ENCODE results near the gene TOP2B. TPM values are rescaled to one million over a fixed set of nuclear protein-coding genes. Genes with fewer than 3 reads are reported as not detected.

Gene TOP2B
- total RNA-seq, 3 donors from 2014 or later = 71.2 to 73.2 (median 71.7) TPM

DNA sequence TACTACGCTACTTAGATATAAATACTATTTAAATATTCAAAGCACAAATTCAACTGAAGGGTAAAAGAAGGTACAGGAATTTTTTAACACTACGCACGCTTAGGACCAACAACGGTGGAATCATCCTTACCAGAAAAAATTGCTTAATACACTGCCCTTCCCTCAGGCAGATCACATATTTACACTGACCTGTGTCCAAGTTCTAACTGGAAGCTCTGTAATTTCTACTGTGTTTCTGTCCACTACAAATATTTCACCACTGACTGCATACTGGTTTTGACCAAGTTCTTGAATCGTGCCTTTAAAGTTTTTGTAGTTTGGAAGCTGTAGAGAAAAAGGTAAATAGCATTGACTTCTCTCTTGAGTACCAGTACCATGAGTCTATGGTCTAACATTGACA lies 44.2 kb downstream of the TOP2B start:
- Mint-ChIP-seq H3K9me3 (no peaks in the 10 kb centered on the region), H3K27me3 (ENCODE audit: low read depth) (no peaks in the 10 kb centered on the region), H3K36me3 (ENCODE audit: insufficient read depth) (peaks cover 40% of the 10 kb centered on the region), H3K4me3 (no peak overlapping the region), H3K4me1 (ENCODE audit: low read depth) (peaks cover 5% of the 10 kb centered on the region)
- ATAC-seq (no peak), DNase-seq (no peak)

DNA sequence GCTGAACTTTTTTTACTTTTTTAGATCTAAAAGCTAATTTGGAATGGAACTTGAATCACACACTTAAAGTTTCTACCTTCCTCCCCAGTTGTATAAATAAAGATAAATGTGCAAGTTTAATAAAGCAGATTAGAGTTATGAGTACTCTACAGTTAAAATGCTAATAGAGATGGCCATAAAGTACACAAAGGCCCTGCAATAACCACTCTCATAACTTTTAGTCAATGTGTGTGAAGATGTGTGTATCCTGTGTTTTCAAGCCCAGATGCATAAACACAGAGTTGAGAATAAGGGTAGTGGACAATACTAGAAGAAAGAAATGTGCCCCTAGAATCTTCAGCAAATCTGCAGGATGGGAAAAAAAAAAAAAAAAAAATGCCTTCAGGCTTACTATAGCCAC lies 45.3 kb downstream of the TOP2B start:
- no peak for ATAC-seq
- DNase-seq = no peak
- Mint-ChIP-seq H3K4me1 (ENCODE audit: low read depth) (peaks cover 5% of the 10 kb centered on the region), H3K9me3 (no peaks in the 10 kb centered on the region), H3K36me3 (ENCODE audit: insufficient read depth) (peaks cover 39% of the 10 kb centered on the region), H3K4me3 (no peak overlapping the region), H3K27me3 (ENCODE audit: low read depth) (no peaks in the 10 kb centered on the region)

DNA sequence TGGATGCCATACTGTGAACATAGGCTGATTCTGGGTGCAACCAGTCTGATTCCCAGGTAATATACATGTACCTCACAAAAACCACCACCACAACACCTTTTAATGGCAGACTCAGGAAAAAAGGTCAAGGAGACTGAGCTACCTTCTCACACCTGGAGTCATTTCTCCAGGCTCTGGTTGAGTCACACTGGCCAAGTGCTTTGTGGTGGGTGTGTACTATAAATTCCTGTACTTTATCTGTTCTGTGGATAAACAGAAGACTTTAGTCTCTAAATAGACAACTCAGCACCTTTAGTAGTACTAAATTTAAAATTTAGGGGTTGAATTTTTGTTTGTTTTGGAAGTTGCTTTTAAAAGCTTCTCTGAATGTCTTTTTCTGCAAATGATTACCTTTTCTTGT lies 46.7 kb downstream of the TOP2B start:
- H3K36me3 Mint-ChIP-seq (ENCODE audit: insufficient read depth) = peaks cover 30% of the 10 kb centered on the region
- ATAC-seq (no peak), DNase-seq (no peak)
- H3K4me3 Mint-ChIP-seq = no peak overlapping the region
- H3K4me1 Mint-ChIP-seq (ENCODE audit: low read depth) = peaks cover 5% of the 10 kb centered on the region
- no peaks in the 10 kb centered on the region for H3K27me3 Mint-ChIP-seq (ENCODE audit: low read depth)
- no peaks in the 10 kb centered on the region for H3K9me3 Mint-ChIP-seq

DNA sequence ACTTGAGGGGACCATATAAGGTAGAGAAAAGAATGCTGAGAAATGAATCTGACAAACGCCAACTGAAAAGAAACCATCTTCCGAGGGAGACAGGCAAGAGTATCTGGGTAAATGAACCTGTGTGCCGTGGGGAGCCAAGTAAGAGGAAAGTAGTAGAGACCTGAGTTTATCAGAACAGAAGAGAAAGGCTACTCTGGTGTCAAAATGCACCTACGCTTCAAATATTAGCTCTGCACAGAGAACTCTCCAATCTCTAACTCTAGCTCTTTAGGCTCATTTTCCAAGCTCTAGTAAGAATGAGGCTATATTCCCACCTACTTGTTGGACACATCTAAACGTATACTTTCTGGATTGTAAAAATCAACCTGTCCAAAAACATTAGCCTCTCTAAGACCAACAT lies 53.5 kb downstream of the TOP2B start:
- no peak for DNase-seq
- Mint-ChIP-seq H3K4me1 (ENCODE audit: low read depth) (no peaks in the 10 kb centered on the region), H3K4me3 (no peak overlapping the region), H3K36me3 (ENCODE audit: insufficient read depth) (peaks cover 28% of the 10 kb centered on the region), H3K9me3 (no peaks in the 10 kb centered on the region), H3K27me3 (ENCODE audit: low read depth) (no peaks in the 10 kb centered on the region)
- ATAC-seq = no peak

DNA sequence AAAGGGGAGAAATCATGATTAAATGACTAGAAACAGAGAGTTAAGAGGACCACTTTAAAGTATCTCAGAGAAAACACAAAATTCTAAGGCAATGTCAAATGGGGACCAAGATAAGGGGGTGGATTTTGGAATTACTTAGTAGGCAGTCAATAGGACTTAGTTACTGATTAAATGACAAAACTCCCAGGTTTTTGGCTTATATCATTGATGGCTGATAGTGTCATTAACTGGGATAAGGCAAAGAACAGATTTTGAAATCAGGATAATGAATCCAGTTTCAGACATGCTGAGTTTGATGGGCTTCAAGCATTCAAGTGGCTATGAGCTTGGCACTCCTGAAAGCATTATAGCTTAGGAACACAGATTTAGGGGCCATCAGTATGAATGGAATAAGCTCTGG lies 53.9 kb downstream of the TOP2B start:
- ATAC-seq = no peak
- DNase-seq = no peak
- H3K9me3 Mint-ChIP-seq = no peaks in the 10 kb centered on the region
- no peaks in the 10 kb centered on the region for H3K27me3 Mint-ChIP-seq (ENCODE audit: low read depth)
- H3K4me3 Mint-ChIP-seq = no peak overlapping the region
- H3K36me3 Mint-ChIP-seq (ENCODE audit: insufficient read depth) = peaks cover 30% of the 10 kb centered on the region
- no peaks in the 10 kb centered on the region for H3K4me1 Mint-ChIP-seq (ENCODE audit: low read depth)

DNA sequence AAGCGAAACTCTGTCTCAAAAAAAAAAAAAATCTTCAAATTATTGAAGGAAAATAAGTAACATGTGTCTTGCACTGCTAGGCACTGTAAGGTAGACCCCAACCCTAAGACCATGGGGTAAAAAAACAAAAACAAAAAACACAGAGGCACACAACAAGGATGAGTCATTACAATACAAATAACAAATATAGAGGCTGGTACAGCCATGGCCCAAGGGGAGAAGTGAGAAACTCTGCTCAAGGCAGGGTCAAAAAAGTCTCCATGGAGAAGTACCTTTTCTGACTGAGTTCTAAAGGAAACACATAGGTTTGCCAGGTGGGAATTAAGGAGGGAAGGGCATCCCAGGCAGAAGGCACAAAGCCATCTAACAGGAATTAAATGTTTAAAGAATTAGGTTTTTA lies 54.5 kb downstream of the TOP2B start:
- peaks cover 33% of the 10 kb centered on the region for H3K36me3 Mint-ChIP-seq (ENCODE audit: insufficient read depth)
- ATAC-seq = no peak
- no peak overlapping the region for H3K4me3 Mint-ChIP-seq
- no peak for DNase-seq
- H3K27me3 Mint-ChIP-seq (ENCODE audit: low read depth) = no peaks in the 10 kb centered on the region
- H3K4me1 Mint-ChIP-seq (ENCODE audit: low read depth) = no peaks in the 10 kb centered on the region
- no peaks in the 10 kb centered on the region for H3K9me3 Mint-ChIP-seq

DNA sequence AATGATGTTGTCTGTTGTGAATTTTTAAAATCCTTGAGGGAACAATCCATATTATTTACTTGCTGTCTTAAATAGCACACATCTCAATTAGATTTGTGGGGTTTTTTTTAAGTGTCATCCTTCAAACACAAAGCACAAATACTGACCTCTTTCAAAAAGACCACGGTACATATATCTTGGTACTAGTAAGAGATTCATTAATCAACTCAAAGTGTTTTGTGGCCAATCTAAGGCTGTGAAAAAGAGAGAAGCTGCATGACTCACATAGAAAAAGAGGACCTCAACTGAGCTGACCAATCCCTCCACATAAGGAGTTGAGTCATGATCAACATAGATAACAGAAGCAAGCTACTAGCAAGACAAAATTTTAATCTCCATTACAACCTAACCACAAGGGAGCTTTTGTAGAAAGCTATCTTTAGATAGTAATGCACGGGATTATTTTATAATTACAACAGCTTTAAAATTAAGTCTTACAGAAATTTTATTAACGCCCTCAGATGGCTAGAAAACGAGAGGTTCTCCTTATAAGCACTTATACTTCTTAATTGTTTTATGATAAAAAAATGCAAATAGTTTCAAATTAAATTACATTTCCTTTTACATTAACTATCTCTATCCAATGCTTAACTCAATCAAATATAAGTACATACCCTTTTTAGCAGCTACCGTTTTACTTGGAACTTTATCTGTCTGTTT lies 60.5 kb downstream of the TOP2B start:
- Mint-ChIP-seq H3K4me1 (ENCODE audit: low read depth) (no peaks in the 10 kb centered on the region), H3K27me3 (ENCODE audit: low read depth) (no peaks in the 10 kb centered on the region), H3K36me3 (ENCODE audit: insufficient read depth) (peaks cover 28% of the 10 kb centered on the region), H3K9me3 (no peaks in the 10 kb centered on the region), H3K4me3 (no peak overlapping the region)
- ATAC-seq = peak; percentile 30 to 41
- no peak for DNase-seq

DNA sequence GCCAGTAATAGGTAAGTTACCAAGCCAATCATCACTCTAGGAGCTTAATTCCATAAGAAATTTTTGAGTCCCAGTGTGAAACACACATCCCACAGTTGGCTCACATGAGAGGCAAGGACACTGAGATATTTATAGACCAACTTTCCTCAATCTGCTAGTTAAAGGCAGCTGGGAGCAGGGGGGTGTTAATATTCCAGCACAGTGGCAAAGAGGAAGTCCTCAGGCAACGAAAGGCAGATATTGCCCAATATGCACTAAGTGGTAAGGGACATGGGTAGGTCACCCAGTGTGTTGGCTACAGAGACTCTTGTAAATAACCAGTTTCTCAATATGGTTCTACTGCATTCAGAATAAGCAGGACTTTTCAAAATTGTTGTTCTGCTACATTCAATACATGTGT lies 61.0 kb downstream of the TOP2B start:
- peaks cover 31% of the 10 kb centered on the region for H3K36me3 Mint-ChIP-seq (ENCODE audit: insufficient read depth)
- DNase-seq (no peak), ATAC-seq (no peak)
- no peaks in the 10 kb centered on the region for H3K9me3 Mint-ChIP-seq
- H3K4me3 Mint-ChIP-seq = no peak overlapping the region
- no peaks in the 10 kb centered on the region for H3K4me1 Mint-ChIP-seq (ENCODE audit: low read depth)
- H3K27me3 Mint-ChIP-seq (ENCODE audit: low read depth) = no peaks in the 10 kb centered on the region

DNA sequence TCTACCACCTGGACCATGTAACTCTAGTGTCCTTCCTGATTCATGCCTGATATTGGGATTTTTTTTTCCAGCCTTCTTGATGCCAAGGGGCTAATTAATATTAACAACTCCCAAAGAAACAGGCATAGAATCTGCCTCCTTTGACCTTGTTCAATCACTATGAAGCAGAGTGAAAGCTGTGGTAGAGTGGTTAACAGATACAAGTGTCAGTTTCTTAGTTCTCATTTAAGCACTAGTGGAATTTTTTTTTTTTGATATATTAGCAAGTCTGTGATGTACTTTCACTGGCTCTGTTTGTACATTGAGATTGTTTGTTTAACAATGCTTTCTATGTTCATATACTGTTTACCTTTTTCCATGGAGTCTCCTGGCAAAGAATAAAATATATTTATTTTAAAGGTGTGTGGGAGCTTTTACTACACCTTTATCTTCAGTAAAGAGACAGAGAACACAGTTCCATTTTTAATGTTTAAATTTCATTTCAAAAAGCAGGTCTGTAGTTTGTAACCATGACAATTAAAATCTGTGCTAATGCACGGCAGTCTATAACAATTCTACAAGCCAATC lies 67.1 kb downstream of the TOP2B start:
- Mint-ChIP-seq H3K27me3 (ENCODE audit: low read depth) (no peaks in the 10 kb centered on the region), H3K9me3 (no peaks in the 10 kb centered on the region), H3K4me1 (ENCODE audit: low read depth) (peaks cover 4% of the 10 kb centered on the region), H3K4me3 (no peak overlapping the region), H3K36me3 (ENCODE audit: insufficient read depth) (peaks cover 13% of the 10 kb centered on the region)
- ATAC-seq (no peak), DNase-seq (no peak)

DNA sequence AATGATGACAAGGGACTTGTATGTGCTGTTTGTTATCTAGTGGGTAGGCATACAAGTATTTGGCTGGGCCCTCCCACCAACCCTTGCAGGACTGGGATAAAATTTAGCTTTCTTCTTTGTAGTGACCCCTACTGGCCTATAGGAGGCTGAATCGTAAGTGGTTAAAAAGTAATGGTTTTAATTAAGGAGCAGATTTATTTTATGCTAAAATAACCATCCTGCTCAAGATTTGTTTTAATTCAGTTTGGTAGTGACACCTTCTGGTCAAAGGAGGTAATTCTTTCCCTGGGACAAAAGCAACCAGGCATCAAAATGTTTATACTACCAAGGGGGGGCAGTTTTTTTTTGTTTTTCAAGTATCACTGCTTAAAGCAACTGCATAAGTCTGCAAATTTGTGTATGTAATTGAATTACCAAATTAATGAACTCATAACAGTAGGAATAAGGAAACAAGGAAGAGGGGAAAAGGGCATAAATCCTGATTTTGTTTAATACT lies 70.7 kb downstream of the TOP2B start:
- ATAC-seq = peak; percentile 41 to 44
- no peak overlapping the region for H3K4me3 Mint-ChIP-seq
- H3K4me1 Mint-ChIP-seq (ENCODE audit: low read depth) = peaks cover 4% of the 10 kb centered on the region

DNA sequence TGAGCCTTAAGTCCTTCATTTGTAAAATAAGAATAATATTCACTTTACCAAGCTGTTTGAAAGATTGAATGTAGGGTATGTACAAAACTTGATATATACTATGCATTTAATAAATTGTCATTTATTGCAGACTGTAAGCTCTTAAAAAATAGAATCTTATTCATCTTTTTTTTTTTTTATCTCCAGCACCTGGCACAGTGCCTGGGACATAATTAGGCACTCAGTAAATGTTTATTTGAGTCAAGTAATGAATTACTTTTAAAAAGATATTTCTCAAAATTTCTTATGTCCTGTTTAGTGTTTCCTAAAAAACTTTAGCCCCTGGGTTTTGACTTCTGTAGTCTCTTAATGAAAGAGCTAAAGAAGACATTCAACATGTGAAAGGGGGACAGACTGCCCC lies 71.7 kb downstream of the TOP2B start:
- H3K4me3 Mint-ChIP-seq = no peak overlapping the region

More for the DNA sequence above, 70.7 kb downstream of the TOP2B start:
- peaks cover 7% of the 10 kb centered on the region for H3K36me3 Mint-ChIP-seq (ENCODE audit: insufficient read depth)
- no peak for DNase-seq
- H3K9me3 Mint-ChIP-seq = no peaks in the 10 kb centered on the region
- no peaks in the 10 kb centered on the region for H3K27me3 Mint-ChIP-seq (ENCODE audit: low read depth)

DNA sequence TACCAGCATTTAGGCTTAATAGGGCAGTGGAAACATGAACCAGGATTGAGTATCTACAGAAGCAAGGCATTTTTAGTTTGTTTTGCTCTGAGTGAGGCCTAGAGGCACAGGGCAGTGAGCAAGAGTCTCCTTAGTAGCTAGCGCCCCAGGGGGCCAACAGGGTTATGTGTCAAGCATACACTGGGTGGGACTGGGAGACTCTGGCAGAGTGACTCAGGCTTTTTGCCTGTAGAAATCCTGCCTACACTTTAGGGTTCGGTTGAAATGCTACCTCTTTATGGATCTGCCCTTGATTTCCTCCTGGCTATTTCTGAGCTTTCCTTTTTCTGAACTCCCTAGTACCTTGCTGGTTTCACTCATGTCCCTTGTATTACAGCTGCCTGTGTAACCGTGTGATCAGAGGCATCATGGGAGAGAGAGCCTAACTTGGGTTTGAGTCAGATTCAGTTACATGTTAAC lies 72.2 kb downstream of the TOP2B start:
- DNase-seq (no peak), ATAC-seq (peak; percentile 18 to 60)
- H3K4me1 Mint-ChIP-seq (ENCODE audit: low read depth) = peaks cover 4% of the 10 kb centered on the region
- no peaks in the 10 kb centered on the region for H3K27me3 Mint-ChIP-seq (ENCODE audit: low read depth)
- H3K36me3 Mint-ChIP-seq (ENCODE audit: insufficient read depth) = no peaks in the 10 kb centered on the region
- H3K4me3 Mint-ChIP-seq = no peak overlapping the region
- no peaks in the 10 kb centered on the region for H3K9me3 Mint-ChIP-seq

More for the DNA sequence above, 71.7 kb downstream of the TOP2B start:
- peaks cover 4% of the 10 kb centered on the region for H3K4me1 Mint-ChIP-seq (ENCODE audit: low read depth)
- no peaks in the 10 kb centered on the region for H3K27me3 Mint-ChIP-seq (ENCODE audit: low read depth)
- peaks cover 2% of the 10 kb centered on the region for H3K36me3 Mint-ChIP-seq (ENCODE audit: insufficient read depth)
- DNase-seq (no peak), ATAC-seq (no peak)
- H3K9me3 Mint-ChIP-seq = no peaks in the 10 kb centered on the region

DNA sequence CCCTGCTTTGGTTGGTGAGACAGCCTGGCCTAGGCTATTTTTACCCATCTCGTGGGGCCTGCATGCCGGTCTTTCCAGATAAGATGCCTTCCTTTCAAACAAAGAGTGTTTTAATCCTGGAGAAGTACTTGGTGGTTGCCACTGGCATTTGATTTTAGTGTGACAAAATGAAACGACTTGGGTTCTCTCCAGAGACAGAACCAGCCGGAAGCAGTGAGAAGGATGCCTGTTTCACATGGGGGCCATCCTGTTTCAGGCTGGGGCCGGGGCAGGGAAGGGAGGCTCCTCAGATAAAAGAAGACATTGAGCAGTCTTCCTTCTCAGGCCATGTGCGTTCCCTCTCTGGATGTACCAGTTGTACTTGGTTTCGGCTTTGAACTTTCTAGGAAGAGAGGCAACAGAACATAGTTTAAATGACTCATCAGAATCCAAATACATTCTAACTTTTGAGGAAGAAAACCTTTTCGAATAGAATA lies 74.9 kb downstream of the TOP2B start:
- no peak overlapping the region for H3K4me3 Mint-ChIP-seq
- peaks cover 2% of the 10 kb centered on the region for H3K27me3 Mint-ChIP-seq (ENCODE audit: low read depth)
- ATAC-seq = no peak
- no peaks in the 10 kb centered on the region for H3K9me3 Mint-ChIP-seq
- peaks cover 4% of the 10 kb centered on the region for H3K4me1 Mint-ChIP-seq (ENCODE audit: low read depth)
- no peak for DNase-seq
- no peaks in the 10 kb centered on the region for H3K36me3 Mint-ChIP-seq (ENCODE audit: insufficient read depth)

DNA sequence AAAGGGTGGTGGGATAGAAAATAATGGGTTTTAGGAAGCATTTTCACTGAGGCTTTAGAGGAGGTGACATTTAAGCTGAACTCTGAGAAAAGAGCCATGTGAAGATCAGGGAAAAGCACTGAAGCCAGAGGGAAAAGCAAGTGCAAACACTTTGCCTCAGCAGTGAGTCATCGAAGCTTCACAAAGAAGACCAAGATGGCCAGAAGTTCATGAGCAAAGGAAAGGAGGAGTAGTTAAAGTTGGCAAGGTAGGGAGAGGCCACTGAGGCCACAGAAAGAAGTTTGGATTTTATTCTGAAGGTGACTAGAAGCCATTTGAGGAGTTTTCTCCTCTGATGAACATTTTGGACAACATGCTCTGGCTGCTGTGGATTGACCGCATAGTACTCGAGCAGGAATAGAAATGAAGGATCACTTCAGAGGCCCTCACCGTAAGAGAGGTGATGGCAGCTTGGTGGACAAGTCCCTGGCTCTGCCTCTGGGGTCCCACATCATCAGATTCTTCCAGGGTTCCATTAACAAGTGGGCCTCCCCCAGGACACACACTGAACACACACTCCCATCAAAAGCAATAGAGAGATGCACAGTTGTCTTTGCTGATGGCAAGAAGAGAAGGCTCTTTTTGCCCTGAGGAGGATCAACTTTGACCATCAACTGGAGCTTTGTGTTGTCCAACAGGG lies 75.5 kb downstream of the TOP2B start:
- H3K27me3 Mint-ChIP-seq (ENCODE audit: low read depth) = peaks cover 2% of the 10 kb centered on the region
- H3K36me3 Mint-ChIP-seq (ENCODE audit: insufficient read depth) = no peaks in the 10 kb centered on the region
- peaks cover 4% of the 10 kb centered on the region for H3K4me1 Mint-ChIP-seq (ENCODE audit: low read depth)
- no peak for ATAC-seq
- H3K9me3 Mint-ChIP-seq = no peaks in the 10 kb centered on the region
- no peak overlapping the region for H3K4me3 Mint-ChIP-seq
- no peak for DNase-seq
